ENCODE results near the gene CPNE1. TPM values are rescaled to one million over a fixed set of nuclear protein-coding genes. Genes with fewer than 3 reads are reported as not detected.

The CPNE1 gene
- total RNA-seq, 4 donors from 2014 or later, result 80.6 to 166 (median 131) TPM

- no peak for TF ChIP-seq POLR2A (IDR thresholded peaks at IDR 0.05)
- no peak for TF ChIP-seq CTCF (IDR thresholded peaks at IDR 0.05)
- Histone ChIP-seq H3K27ac (no peak overlapping the region), H3K4me1 (no peaks in the 10 kb centered on the region), H3K27me3 (no peaks in the 10 kb centered on the region), H3K36me3 (peaks cover under 1 to 5% of the 10 kb centered on the region in 2 donors), H3K9me3 (no peaks in the 10 kb centered on the region), H3K4me3 (replicated peaks in 1 of 3) (no peak overlapping the region)
- intact Hi-C loops (cut with DNase I), result no loop called here
- WGBS, 2 donors, result 85 to 89% methylated on average over 2 of the region's 2 CpGs
- DNase-seq, result no peak
Observed at GRCh38 chr20:35636095-35636494, 28.6 kb downstream of the CPNE1 start.

- H3K27me3 ChIP-seq, result no peaks in the 10 kb centered on the region
- H3K9me3 ChIP-seq, result no peaks in the 10 kb centered on the region
- TF ChIP-seq POLR2A (IDR thresholded peaks at IDR 0.05) (no peak), CTCF (IDR thresholded peaks at IDR 0.05) (no peak)
- H3K4me3 ChIP-seq (replicated peaks in 1 of 3), result no peak overlapping the region
- no peaks in the 10 kb centered on the region for H3K4me1 ChIP-seq
- H3K36me3 ChIP-seq, result peaks cover 5 to 9% of the 10 kb centered on the region in 2 donors
- no peak overlapping the region for H3K27ac ChIP-seq
- no peak for DNase-seq
- 73% methylated on average over 4 of the region's 4 CpGs for WGBS, 2 donors
- intact Hi-C loops (cut with DNase I), result no loop called here
Observed at GRCh38 chr20:35635652-35636051, 29.0 kb downstream of the CPNE1 start.

- intact Hi-C loops (cut with DNase I), result no loop called here
- Histone ChIP-seq H3K4me3 (replicated peaks in 1 of 3) (no peak overlapping the region), H3K27ac (no peak overlapping the region), H3K36me3 (peaks cover 26 to 30% of the 10 kb centered on the region in 2 donors), H3K4me1 (no peaks in the 10 kb centered on the region), H3K9me3 (no peaks in the 10 kb centered on the region), H3K27me3 (no peaks in the 10 kb centered on the region)
- WGBS, 2 donors, result 97 to 100% methylated on average over 12 to 13 of the region's 13 CpGs
- TF ChIP-seq POLR2A (IDR thresholded peaks at IDR 0.05) (no peak), CTCF (IDR thresholded peaks at IDR 0.05) (no peak)
- DNase-seq, result no peak
Observed at GRCh38 chr20:35632539-35633115, 32.1 kb downstream of the CPNE1 start.

GRCh38 chr20:35630636-35631035 lies 34.1 kb downstream of the CPNE1 start:
- Histone ChIP-seq H3K4me1 (no peaks in the 10 kb centered on the region), H3K36me3 (peaks cover 39 to 47% of the 10 kb centered on the region in 2 donors), H3K4me3 (replicated peaks in 1 of 3) (no peak overlapping the region), H3K27me3 (no peaks in the 10 kb centered on the region), H3K9me3 (no peaks in the 10 kb centered on the region), H3K27ac (no peak overlapping the region)
- WGBS, 2 donors, result 93 to 96% methylated on average over 4 of the region's 4 CpGs
- no peak for DNase-seq
- intact Hi-C loops (cut with DNase I), result no loop called here
- TF ChIP-seq CTCF (IDR thresholded peaks at IDR 0.05), result no peak
- no peak for TF ChIP-seq POLR2A (IDR thresholded peaks at IDR 0.05)

GRCh38 chr20:35629427-35630145 lies 35.1 kb downstream of the CPNE1 start:
- no peak overlapping the region for H3K27ac ChIP-seq

More at GRCh38 chr20:35629427-35630145, 35.1 kb downstream of the CPNE1 start:
- WGBS, 2 donors, result 95 to 98% methylated on average over 8 to 12 of the region's 12 CpGs
- Histone ChIP-seq H3K9me3 (no peaks in the 10 kb centered on the region), H3K4me3 (replicated peaks in 1 of 3) (no peak overlapping the region), H3K36me3 (peaks cover 46 to 57% of the 10 kb centered on the region in 2 donors), H3K4me1 (no peaks in the 10 kb centered on the region), H3K27me3 (no peaks in the 10 kb centered on the region)
- no peak for DNase-seq
- intact Hi-C loops (cut with DNase I), result no loop called here
- TF ChIP-seq CTCF (IDR thresholded peaks at IDR 0.05), result no peak
- no peak for TF ChIP-seq POLR2A (IDR thresholded peaks at IDR 0.05)
